ENCODE results near the gene IMMP2L.

DNA sequence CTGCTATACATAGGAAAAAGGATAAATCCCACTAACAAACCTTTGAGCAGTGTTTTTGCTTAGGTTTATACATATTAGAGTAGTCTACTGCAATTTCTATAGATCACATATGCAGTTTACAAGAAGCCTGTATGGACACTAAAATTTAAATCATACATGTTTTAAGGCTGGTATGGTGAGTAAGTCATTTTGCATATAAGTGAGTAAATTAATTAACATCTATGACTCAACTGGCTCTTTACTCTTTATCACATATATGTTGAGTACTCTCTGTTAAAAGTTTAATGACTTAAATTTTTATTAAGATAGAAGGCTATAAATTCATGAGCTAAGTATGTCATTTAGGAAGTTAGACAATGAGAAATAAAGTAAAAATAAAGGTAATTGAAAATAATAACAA is 402.0 kb downstream of the IMMP2L start:
- no peak for TF ChIP-seq EP300 (IDR thresholded peaks at IDR 0.05)
- TF ChIP-seq, protein P1, sequence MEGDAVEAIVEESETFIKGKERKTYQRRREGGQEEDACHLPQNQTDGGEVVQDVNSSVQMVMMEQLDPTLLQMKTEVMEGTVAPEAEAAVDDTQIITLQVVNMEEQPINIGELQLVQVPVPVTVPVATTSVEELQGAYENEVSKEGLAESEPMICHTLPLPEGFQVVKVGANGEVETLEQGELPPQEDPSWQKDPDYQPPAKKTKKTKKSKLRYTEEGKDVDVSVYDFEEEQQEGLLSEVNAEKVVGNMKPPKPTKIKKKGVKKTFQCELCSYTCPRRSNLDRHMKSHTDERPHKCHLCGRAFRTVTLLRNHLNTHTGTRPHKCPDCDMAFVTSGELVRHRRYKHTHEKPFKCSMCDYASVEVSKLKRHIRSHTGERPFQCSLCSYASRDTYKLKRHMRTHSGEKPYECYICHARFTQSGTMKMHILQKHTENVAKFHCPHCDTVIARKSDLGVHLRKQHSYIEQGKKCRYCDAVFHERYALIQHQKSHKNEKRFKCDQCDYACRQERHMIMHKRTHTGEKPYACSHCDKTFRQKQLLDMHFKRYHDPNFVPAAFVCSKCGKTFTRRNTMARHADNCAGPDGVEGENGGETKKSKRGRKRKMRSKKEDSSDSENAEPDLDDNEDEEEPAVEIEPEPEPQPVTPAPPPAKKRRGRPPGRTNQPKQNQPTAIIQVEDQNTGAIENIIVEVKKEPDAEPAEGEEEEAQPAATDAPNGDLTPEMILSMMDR (IDR thresholded peaks at IDR 0.05): no peak
- TF ChIP-seq POLR2AphosphoS5 (IDR thresholded peaks at IDR 0.05): no peak

Measured in esophagus muscularis mucosa (tissue), 4 donors.